Measurements from ENCODE around the gene MTA3. TPM values are rescaled to one million over a fixed set of nuclear protein-coding genes. Genes with fewer than 3 reads are reported as not detected.

Gene MTA3
- total and polyA plus RNA-seq, 9 of the 15 experiments (the other 6 are each of a cell fraction or from before 2014, with no cell fraction given) = 12.4 to 39.6 (median 23.5) TPM

DNA sequence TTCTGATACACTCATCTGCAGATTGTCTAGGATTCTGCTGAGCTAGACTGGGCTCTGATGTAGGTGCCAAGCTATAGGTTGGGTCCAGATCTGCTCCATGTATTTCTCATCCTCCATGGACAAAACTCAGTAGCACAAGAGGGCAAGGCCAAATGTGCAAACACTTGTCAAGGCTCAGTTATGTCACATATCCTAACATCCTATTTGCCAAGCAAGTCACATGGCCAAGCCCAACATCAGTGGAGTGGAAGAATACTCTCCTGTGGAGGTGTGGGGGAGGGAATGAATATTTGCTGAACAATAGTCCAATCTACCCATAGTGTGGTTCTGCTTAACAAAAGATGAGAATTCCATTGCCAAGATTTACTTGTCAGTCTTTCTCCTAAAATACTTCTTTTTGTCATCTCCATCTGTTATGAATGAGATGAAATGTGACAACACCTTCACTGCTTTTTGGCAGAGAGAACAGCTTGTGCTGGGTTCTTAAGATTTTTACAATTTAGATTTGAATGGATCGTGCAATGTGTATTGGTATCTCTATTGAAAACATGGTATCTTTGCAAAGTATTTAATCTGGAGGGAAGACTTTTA is 105.7 kb downstream of the MTA3 start:
- Histone ChIP-seq H4K20me1 (replicated peaks; ENCODE audit: control insufficient read depth, insufficient read depth, low read length) (no peaks in the 10 kb centered on the region), H3K4me2 (ENCODE audit: insufficient read depth, low read length) (no peak overlapping the region), H3K36me3 (ENCODE audit: control insufficient read depth, insufficient read depth, low read length) (no peaks in the 10 kb centered on the region), H2AFZ (ENCODE audit: low read depth, low read length) (no peak overlapping the region), H3K4me1 (replicated peaks in 1 of 2; ENCODE audit: control insufficient read depth in 2 of 2, insufficient read depth in 2 of 2, low read length in 2 of 2) (no peaks in the 10 kb centered on the region), H3K9ac (ENCODE audit: insufficient read depth in 1 of 2, low read depth in 2 of 2, low read length in 2 of 2) (no peak overlapping the region), H3K4me3 (no peak overlapping the region), H3K9me1 (ENCODE audit: control insufficient read depth, insufficient read depth, low read length) (no peaks in the 10 kb centered on the region), H3K27ac (ENCODE audit: extremely low read depth, low read depth, low read length) (no peak overlapping the region), H3K9me3 (replicated peaks; ENCODE audit: control insufficient read depth, insufficient read depth, low read depth, low read length) (no peaks in the 10 kb centered on the region), H3K27me3 (ENCODE audit: control insufficient read depth in 2 of 2, insufficient read depth in 2 of 2, low read length in 2 of 2) (no peaks in the 10 kb centered on the region), H3K79me2 (ENCODE audit: control insufficient read depth, insufficient read depth, low read length) (no peaks in the 10 kb centered on the region)
- 56% methylated on average over 1 of the region's 1 CpG for WGBS (ENCODE audit: insufficient coverage, low coverage, missing lambda C conversion rate)
- ATAC-seq = no peak
- DNase-seq (ENCODE audit: extremely low read depth in 1 of 4, low spot score in 3 of 4) = no peak
- FAIRE-seq = no peak
- POLR2A ChIA-PET = interaction anchor here (0.7 to 0.8 kb wide), 2 partner anchors 19 to 30 kb away, joined by 3 to 7 read pairs; no protein-coding TSS in a partner anchor
- in situ Hi-C loops (cut with MboI) = no loop called here
- intact Hi-C loops (cut with micrococcal nuclease) = no loop called here
- CTCF ChIA-PET (ENCODE audit: low intra/inter-chr PET ratio) = no interaction called here
- BruUV-seq (replicated peaks) = no TSS peak
- TF ChIP-seq, protein P1, sequence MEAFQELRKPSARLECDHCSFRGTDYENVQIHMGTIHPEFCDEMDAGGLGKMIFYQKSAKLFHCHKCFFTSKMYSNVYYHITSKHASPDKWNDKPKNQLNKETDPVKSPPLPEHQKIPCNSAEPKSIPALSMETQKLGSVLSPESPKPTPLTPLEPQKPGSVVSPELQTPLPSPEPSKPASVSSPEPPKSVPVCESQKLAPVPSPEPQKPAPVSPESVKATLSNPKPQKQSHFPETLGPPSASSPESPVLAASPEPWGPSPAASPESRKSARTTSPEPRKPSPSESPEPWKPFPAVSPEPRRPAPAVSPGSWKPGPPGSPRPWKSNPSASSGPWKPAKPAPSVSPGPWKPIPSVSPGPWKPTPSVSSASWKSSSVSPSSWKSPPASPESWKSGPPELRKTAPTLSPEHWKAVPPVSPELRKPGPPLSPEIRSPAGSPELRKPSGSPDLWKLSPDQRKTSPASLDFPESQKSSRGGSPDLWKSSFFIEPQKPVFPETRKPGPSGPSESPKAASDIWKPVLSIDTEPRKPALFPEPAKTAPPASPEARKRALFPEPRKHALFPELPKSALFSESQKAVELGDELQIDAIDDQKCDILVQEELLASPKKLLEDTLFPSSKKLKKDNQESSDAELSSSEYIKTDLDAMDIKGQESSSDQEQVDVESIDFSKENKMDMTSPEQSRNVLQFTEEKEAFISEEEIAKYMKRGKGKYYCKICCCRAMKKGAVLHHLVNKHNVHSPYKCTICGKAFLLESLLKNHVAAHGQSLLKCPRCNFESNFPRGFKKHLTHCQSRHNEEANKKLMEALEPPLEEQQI (IDR thresholded peaks at IDR 0.05) = no peak
- TF ChIP-seq TOE1 (IDR thresholded peaks at IDR 0.05; ENCODE audit: borderline replicate concordance) (no peak), TOE1 (CRISPR knock-in tag; IDR thresholded peaks at IDR 0.05; ENCODE audit: borderline replicate concordance, low read depth) (no peak), ZFP1 (CRISPR knock-in tag; IDR thresholded peaks at IDR 0.05) (no peak), HEY1 (CRISPR knock-in tag; IDR thresholded peaks at IDR 0.05; ENCODE audit: borderline replicate concordance) (no peak), ILF3 (IDR thresholded peaks at IDR 0.05; ENCODE audit: borderline replicate concordance) (no peak), L3MBTL2 (IDR thresholded peaks at IDR 0.05) (no peak), DACH1 (IDR thresholded peaks at IDR 0.05; ENCODE audit: partially characterized antibody) (no peak), ZNF274 (IDR thresholded peaks at IDR 0.05; ENCODE audit: borderline replicate concordance, low read depth, low read length) (no peak), ZNF436 (CRISPR knock-in tag; IDR thresholded peaks at IDR 0.05) (no peak), RNF2 (IDR thresholded peaks at IDR 0.05) (no peak), HIVEP1 (CRISPR knock-in tag; IDR thresholded peaks at IDR 0.05) (no peak)
- TF ChIP-seq, protein P2, sequence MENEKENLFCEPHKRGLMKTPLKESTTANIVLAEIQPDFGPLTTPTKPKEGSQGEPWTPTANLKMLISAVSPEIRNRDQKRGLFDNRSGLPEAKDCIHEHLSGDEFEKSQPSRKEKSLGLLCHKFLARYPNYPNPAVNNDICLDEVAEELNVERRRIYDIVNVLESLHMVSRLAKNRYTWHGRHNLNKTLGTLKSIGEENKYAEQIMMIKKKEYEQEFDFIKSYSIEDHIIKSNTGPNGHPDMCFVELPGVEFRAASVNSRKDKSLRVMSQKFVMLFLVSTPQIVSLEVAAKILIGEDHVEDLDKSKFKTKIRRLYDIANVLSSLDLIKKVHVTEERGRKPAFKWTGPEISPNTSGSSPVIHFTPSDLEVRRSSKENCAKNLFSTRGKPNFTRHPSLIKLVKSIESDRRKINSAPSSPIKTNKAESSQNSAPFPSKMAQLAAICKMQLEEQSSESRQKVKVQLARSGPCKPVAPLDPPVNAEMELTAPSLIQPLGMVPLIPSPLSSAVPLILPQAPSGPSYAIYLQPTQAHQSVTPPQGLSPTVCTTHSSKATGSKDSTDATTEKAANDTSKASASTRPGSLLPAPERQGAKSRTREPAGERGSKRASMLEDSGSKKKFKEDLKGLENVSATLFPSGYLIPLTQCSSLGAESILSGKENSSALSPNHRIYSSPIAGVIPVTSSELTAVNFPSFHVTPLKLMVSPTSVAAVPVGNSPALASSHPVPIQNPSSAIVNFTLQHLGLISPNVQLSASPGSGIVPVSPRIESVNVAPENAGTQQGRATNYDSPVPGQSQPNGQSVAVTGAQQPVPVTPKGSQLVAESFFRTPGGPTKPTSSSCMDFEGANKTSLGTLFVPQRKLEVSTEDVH (IDR thresholded peaks at IDR 0.05; ENCODE audit: low read depth, partially characterized antibody) = no peak
- TF ChIP-seq, protein P3, sequence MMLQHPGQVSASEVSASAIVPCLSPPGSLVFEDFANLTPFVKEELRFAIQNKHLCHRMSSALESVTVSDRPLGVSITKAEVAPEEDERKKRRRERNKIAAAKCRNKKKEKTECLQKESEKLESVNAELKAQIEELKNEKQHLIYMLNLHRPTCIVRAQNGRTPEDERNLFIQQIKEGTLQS (IDR thresholded peaks at IDR 0.05) = no peak
- TF ChIP-seq, protein P3 (CRISPR knock-in tag; conservative IDR thresholded peaks at IDR 0.05) = no peak
- TF ChIP-seq, protein P4, sequence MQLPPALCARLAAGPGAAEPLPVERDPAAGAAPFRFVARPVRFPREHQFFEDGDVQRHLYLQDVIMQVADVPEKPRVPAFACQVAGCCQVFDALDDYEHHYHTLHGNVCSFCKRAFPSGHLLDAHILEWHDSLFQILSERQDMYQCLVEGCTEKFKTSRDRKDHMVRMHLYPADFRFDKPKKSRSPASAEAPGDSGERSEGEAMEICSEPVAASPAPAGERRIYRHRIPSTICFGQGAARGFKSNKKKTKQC (CRISPR knock-in tag; IDR thresholded peaks at IDR 0.05) = no peak

Data from K562 (cell line).